T-helper 2 cell (primary cell): Measurements from ENCODE around the gene SPAG9.

Experiments used
- DNase-seq, 5 experiments: peaks; one replicate each; pipeline versions ENCODE4 v3.0.0 to v3.0.0-alpha.2; 2012 to 2022

Gene SPAG9

GRCh38 chr17:50914505-50915063 is 206.1 kb downstream of the SPAG9 start:
- DNase-seq: no peak

DNA sequence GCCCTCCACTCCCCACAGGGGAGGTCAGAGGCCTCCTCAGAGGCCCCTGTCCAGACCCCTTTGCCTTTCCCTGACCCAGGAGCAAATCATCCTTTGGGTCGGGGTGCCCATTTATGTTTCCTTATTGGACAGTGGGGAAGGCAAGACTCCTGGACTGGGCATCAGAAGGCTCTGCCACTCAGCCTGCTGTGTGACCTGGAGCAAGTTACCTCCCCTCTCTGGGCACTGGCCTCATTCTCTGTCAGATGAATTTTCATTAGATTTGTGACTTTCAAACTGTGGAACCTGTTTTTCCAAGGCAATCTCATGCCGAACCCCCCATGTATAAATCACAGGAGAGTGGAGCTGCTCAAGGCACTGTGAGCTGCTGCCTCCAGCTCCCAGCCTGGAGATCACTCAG is 207.5 kb downstream of the SPAG9 start:
- no peak for DNase-seq
